ENCODE results near the gene PPM1E. TPM values are rescaled to one million over a fixed set of nuclear protein-coding genes. Genes with fewer than 3 reads are reported as not detected.

Gene PPM1E
- total RNA-seq, 1 donor from 2014 or later = 0.20 TPM

Other genes with a start within 250 kb of the PPM1E start
- gene MTMR4, start 241.2 kb upstream of the PPM1E start, total RNA-seq = 22.2 and 29.0 TPM in 2 replicates
- gene TEX14, start 63.8 kb upstream of the PPM1E start, total RNA-seq = under 0.01 TPM in 1 of 2 replicates, not detected in the other
- 12.2 and 14.7 TPM in 2 replicates for gene RAD51C, start 63.3 kb upstream of the PPM1E start, total RNA-seq

Data from lung microvascular endothelial cell (primary cell).